GM12872 (cell line): ENCODE data around the gene PSMG4.

Experiments
- CTCF ChIP-seq: IDR thresholded peaks from 3 replicates; pipeline ENCODE4 v1.5.1; 2011; ENCODE audit warnings: low read depth, mild to moderate bottlenecking, low read length, moderate library complexity; ENCODE audit not compliant: insufficient read depth

The PSMG4 gene

GRCh38 chr6:3247255-3248146 is 11.2 kb upstream of the PSMG4 start:
- no peak for TF ChIP-seq CTCF

GRCh38 chr6:3249821-3250220 is 8.9 kb upstream of the PSMG4 start:
- TF ChIP-seq CTCF = no peak

GRCh38 chr6:3250231-3250675 is 8.5 kb upstream of the PSMG4 start:
- no peak for TF ChIP-seq CTCF

GRCh38 chr6:3251462-3252314 is 7.1 kb upstream of the PSMG4 start:
- peak; percentile 97 for TF ChIP-seq CTCF

GRCh38 chr6:3252369-3252768 is 6.4 kb upstream of the PSMG4 start:
- no peak for TF ChIP-seq CTCF

- no peak for TF ChIP-seq CTCF
These were observed 5.7 kb upstream of the PSMG4 start for GRCh38 chr6:3252861-3253596.

- TF ChIP-seq CTCF = no peak
These were observed 5.2 kb upstream of the PSMG4 start for GRCh38 chr6:3253597-3253961.
